Thyroid gland (tissue), 4 donors: Measurements from ENCODE around the gene CACNA1I. TPM values are rescaled to one million over a fixed set of nuclear protein-coding genes. Genes with fewer than 3 reads are reported as not detected.
A peak's percentile ranks its signal among the peaks of the same experiment; 100 is the strongest.

Experiments
- DNase-seq, 2 donors: peaks; one replicate each; pipeline ENCODE4 v3.0.0-alpha.2; 2019
- H3K27ac ChIP-seq, 3 donors: fragments of 200-600 bp; sonication (generic); 1 replicate in 2 of 3; 2 replicates in 1 of 3; pipeline ENCODE4 v1.5.1; 2016 to 2019; ENCODE audit warnings: mild to moderate bottlenecking in 1 of 3, moderate library complexity in 1 of 3
- H3K27me3 ChIP-seq: fragments of 200-600 bp; sonication (generic); one replicate; pipeline ENCODE4 v1.5.1; 2019
- H3K36me3 ChIP-seq, 2 donors: fragments of 200-600 bp; sonication (generic); one replicate each; pipeline ENCODE4 v1.5.1; 2016 to 2019
- H3K4me1 ChIP-seq, 2 donors: fragments of 200-600 bp; sonication (generic); one replicate each; pipeline ENCODE4 v1.5.1; 2017 to 2019
- H3K4me3 ChIP-seq, 3 donors: fragments of 200-600 bp; sonication (generic); replicated peaks in 1 of 3; 1 replicate in 2 of 3; 2 replicates in 1 of 3; pipeline ENCODE4 v1.5.1; 2016; ENCODE audit warnings: mild to moderate bottlenecking in 1 of 3
- H3K9me3 ChIP-seq: fragments of 200-600 bp; sonication (generic); one replicate; pipeline ENCODE4 v1.5.1; 2017
- CTCF ChIP-seq, 6 experiments: fragments of 200-600 bp in 3 of 6; fragments of 450-650 bp in 3 of 6; sonication (generic) in 3 of 6; IDR thresholded peaks; one replicate each; pipeline ENCODE4 v1.5.1; 2016 to 2019; ENCODE audit warnings: antibody characterized with exemption in 6 of 6, mild to moderate bottlenecking in 2 of 6, inconsistent platforms in 1 of 6, moderate library complexity in 1 of 6
- POLR2A ChIP-seq, 2 donors: fragments of 450-650 bp; IDR thresholded peaks; one replicate each; pipeline ENCODE4 v1.6.1; 2017; ENCODE audit warnings: antibody characterized with exemption in 2 of 2, mild to moderate bottlenecking in 2 of 2, moderate library complexity in 1 of 2
- WGBS, 2 donors: methylation state at CpG; one replicate each; pipeline ENCODE4 v1.1.5; 2017; 5-methylcytosine and 5-hydroxymethylcytosine counted together
- intact Hi-C: fragments of 100-400 bp; cut with DNase I; formaldehyde crosslinking; loops from one replicate; pipeline ENCODE4 v1.15.1; 2023
- total RNA-seq, 4 donors: library from RNA; depleted of rRNA; stranded (reverse); fragments of >200 nt; gene quantifications; one replicate each; pipeline ENCODE4 v1.2.3, GENCODE V29; 2016

The CACNA1I gene
- total RNA-seq, 4 donors from 2014 or later: 3.7 to 10.7 (median 6.4) TPM

- Histone ChIP-seq H3K4me3 (no peak overlapping the region), H3K9me3 (no peaks in the 10 kb centered on the region), H3K4me1 (peaks cover 0 to under 1% of the 10 kb centered on the region in 2 donors), H3K27me3 (no peaks in the 10 kb centered on the region), H3K36me3 (no peaks in the 10 kb centered on the region), H3K27ac (no peak overlapping the region)
- intact Hi-C loops: no loop called here
- peak; percentile 20 to 55 for DNase-seq
- TF ChIP-seq CTCF (IDR thresholded peaks at IDR 0.05) (peak in 1 of 6 experiments; percentile 5), POLR2A (IDR thresholded peaks at IDR 0.05) (no peak)
- WGBS, 2 donors: 34 to 59% methylated on average over 22 to 34 of the region's 36 CpGs
These were observed 27.7 kb downstream of the CACNA1I start for GRCh38 chr22:39598017-39598965.

DNA sequence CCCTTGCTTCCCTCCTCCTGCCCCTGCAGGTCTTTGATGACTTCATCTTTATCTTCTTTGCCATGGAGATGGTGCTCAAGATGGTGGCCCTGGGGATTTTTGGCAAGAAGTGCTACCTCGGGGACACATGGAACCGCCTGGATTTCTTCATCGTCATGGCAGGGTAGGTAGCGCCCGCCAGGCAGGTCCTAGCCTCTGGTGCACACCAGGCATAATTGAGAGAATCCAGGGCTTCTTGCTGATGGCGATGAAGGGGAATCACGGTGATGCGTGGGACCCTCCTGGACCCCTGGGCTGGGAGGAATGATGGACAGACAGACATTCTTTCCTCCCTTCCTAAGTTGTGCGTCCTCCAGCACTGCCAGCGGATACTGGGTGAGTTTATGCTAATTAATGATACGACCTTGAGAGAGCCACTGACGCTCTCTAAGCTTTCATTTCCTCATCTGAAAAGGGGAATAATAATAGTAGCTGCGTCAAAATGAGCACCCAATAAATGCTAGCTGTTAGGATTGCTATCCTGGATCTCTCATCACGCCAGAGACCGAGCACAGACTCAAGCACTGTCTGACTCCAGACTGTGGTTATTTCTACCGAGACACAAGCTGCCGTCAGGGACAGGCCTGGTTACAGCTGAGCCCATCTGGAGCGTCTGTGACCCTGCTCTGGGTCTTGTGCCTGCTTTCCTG is 30.1 kb downstream of the CACNA1I start:
- Histone ChIP-seq H3K27me3 (no peaks in the 10 kb centered on the region), H3K27ac (no peak overlapping the region), H3K9me3 (no peaks in the 10 kb centered on the region), H3K4me3 (no peak overlapping the region), H3K4me1 (no peaks in the 10 kb centered on the region), H3K36me3 (no peaks in the 10 kb centered on the region)
- intact Hi-C loops: no loop called here
- 82 to 88% methylated on average over 18 of the region's 18 CpGs for WGBS, 2 donors
- DNase-seq: no peak
- TF ChIP-seq POLR2A (IDR thresholded peaks at IDR 0.05): no peak
- no peak for TF ChIP-seq CTCF (IDR thresholded peaks at IDR 0.05)

- Histone ChIP-seq H3K27me3 (no peaks in the 10 kb centered on the region), H3K9me3 (no peaks in the 10 kb centered on the region), H3K4me3 (no peak overlapping the region), H3K4me1 (no peaks in the 10 kb centered on the region), H3K27ac (no peak overlapping the region), H3K36me3 (no peaks in the 10 kb centered on the region)
- 76 to 80% methylated on average over 5 to 9 of the region's 9 CpGs for WGBS, 2 donors
- intact Hi-C loops: no loop called here
- no peak for DNase-seq
- TF ChIP-seq CTCF (IDR thresholded peaks at IDR 0.05): no peak
- TF ChIP-seq POLR2A (IDR thresholded peaks at IDR 0.05): no peak
These were observed 30.6 kb downstream of the CACNA1I start for GRCh38 chr22:39601180-39601535.

- Histone ChIP-seq H3K36me3 (no peaks in the 10 kb centered on the region), H3K9me3 (no peaks in the 10 kb centered on the region), H3K27me3 (no peaks in the 10 kb centered on the region), H3K27ac (no peak overlapping the region), H3K4me1 (no peaks in the 10 kb centered on the region), H3K4me3 (no peak overlapping the region)
- WGBS, 2 donors: 78 to 83% methylated on average over 3 of the region's 3 CpGs
- TF ChIP-seq POLR2A (IDR thresholded peaks at IDR 0.05) (no peak), CTCF (IDR thresholded peaks at IDR 0.05) (no peak)
- intact Hi-C loops: no loop called here
- no peak for DNase-seq
These were observed 32.8 kb downstream of the CACNA1I start for GRCh38 chr22:39603345-39603744.

GRCh38 chr22:39610246-39610645 is 39.7 kb downstream of the CACNA1I start:
- H3K9me3 ChIP-seq: no peaks in the 10 kb centered on the region
- DNase-seq: no peak
- no peak overlapping the region for H3K27ac ChIP-seq
- intact Hi-C loops: no loop called here
- TF ChIP-seq POLR2A (IDR thresholded peaks at IDR 0.05): no peak
- no peak for TF ChIP-seq CTCF (IDR thresholded peaks at IDR 0.05)
- H3K4me3 ChIP-seq: no peak overlapping the region
- no peaks in the 10 kb centered on the region for H3K4me1 ChIP-seq
- WGBS, 2 donors: 74 to 79% methylated on average over 8 of the region's 8 CpGs
- no peaks in the 10 kb centered on the region for H3K27me3 ChIP-seq
- H3K36me3 ChIP-seq: no peaks in the 10 kb centered on the region
